Measurements from ENCODE around the gene PLA2G2E.

The PLA2G2E gene

GRCh38 chr1:19926296-19927129 lies 3.1 kb upstream of the PLA2G2E start:
- peak; percentile 26 for DNase-seq

DNA sequence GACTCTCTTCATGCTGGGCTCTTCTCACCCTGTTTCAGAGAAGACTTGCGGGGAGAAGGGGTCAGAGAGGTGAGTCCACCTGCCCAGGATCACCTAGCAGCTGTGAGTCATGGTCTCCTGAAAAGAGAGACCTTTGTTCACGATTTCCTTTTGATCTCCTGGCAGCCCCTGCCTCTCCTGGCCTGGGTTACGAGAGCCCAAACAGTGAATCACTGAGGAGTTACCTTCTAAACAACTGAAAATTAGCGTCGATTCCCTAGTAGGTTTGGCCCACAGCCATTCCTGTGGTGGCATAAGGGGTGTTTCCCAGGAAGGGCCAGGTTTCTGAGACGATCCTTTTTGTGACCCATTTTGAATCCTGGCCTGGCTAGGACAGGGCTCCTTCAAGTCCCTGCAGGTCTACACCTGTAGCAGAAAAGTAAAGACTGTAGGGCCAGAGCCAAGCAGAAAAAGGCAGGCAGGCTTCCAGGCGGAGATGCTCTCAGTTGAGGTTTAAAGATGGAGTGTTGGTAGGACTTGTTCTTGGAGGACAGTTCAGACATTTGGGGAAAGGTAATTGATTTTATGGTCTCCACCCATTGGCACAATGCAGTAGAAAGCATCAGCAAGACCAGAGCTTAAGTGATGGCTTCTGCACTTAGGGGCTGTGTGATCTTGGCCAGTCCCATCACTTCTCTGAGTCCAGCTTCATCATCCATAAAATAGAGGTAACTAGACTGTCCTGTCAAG lies 2.1 kb upstream of the PLA2G2E start:
- DNase-seq = no peak

GRCh38 chr1:19923953-19924346 lies 533 bp upstream of the PLA2G2E start:
- no peak for DNase-seq

DNA sequence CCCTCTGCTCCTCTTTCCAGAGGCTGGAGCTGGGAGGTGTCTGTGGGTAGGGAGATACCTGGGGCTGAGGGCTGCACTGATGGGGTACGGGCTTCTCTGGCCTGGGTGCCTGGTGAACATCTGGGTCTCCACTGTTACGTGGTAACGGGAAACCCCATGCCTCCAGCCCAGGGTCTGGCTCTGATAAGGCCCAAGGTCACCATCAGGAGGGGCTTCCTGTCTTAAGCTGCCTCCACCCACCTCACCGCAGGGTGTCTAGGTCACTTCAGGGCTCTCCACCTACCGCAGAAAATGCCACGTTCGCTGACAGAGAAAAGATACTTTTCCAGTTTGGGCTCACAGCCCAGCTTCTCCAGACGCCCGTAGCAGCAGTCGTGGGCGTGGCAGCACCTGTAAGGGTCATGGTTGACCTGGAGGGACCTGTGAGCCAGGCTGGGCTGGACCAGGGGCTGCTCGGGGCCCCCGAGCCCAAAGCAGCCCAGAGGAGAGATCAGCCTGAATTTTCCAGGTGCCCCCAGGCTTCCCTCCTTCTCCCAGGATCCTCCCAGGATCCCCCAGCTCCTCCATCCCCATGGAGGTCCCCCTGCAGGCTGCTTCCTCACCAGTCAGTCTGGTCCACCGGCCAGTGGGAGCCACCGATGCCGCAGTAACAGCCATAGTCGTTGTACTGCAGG lies 1.3 kb downstream of the PLA2G2E start:
- no peak for DNase-seq

- no peak for DNase-seq
Measured at GRCh38 chr1:19921310-19921709, 2.1 kb downstream of the PLA2G2E start.

DNA sequence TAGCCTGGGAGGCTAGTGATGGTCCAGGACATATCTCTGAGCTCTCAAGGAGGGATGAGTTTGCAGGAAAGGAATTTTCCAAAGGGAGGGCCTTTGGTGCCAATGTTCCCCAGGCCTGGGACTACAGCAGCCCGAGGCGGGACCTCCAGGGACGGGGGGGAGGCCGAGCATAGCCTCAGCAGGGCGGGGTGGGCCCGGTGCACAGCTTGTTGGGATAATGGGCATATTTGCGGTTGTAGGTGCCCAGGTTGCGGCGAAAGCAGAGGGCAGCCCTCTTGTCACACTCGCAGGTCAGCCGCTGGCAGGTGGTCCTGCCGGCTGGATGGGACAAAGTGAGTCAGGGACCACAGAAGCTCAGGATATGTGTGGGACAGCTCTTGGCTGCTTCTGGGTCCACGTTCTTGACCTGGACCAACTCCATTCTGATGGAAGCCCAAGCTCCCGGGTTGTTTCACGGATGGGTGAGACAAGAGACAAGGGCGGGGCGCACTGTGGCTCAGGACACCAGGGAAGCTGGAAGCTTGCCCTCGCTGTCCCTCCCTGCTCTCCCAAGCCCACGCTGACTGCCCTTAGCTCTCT lies 3.2 kb downstream of the PLA2G2E start:
- no peak for DNase-seq

- DNase-seq = peak; percentile 57
Measured at GRCh38 chr1:19918057-19918456, 5.4 kb downstream of the PLA2G2E start.

DNA sequence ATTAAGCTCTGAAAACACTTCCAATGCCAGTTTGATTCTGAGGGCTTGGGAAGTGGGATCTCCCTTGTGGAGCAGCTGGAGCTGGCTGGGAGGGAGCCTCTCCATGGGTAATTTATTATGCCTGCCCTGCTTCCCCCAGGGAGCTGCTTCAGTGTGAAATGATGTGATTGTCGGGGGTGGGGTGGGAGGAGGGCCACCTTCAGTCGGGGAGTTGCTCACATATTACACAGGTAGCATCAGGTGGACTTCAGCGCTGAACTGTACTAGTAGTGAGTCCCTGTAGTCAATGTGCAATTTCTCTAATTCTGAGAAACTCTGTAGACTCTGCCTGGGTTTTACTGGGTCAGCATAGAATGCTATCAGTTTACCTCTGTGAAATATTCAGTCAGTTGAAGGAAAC lies 12.8 kb downstream of the PLA2G2E start:
- no peak for DNase-seq

- no peak for DNase-seq
Measured at GRCh38 chr1:19909971-19910370, 13.4 kb downstream of the PLA2G2E start.

DNA sequence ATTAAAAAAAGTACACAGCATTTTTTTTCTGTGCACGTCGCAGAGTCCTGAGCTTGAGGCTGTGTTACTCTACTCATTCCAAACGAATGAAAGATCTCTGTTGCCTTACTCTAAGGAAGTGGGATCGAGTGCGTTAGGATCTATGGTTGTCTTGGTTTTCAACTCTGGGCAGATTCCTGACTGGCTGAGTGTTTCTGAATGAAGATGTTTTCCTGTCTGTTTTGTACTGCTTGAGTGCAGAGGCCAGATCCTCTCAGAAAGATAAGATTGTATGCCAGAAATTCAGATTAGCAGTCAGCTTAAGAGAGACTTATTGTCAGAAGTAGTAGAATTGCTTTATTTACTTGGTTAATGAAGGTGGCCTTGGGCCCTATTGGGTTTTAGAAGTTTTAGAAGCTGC lies 14.0 kb downstream of the PLA2G2E start:
- DNase-seq = no peak

DNA sequence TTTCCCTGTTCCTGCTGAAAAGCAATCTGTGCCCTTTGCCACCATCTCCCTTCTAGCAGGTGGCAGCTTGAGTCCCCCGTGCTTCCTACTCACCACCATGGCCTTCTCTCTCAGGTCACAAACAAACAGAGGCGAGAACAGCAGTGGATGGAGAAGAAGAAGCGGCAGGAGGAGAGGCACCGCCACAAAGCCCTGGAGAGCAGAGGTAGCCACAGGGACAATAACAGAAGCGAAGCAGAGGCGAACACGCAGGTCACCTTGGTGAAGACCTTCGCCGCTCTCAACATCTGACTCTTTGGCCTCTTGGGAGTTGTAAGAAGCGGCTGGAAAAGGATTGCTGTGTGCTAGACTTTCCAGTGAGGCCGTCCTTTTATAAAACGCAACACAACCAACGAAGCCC lies 16.0 kb downstream of the PLA2G2E start:
- no peak for DNase-seq

DNA sequence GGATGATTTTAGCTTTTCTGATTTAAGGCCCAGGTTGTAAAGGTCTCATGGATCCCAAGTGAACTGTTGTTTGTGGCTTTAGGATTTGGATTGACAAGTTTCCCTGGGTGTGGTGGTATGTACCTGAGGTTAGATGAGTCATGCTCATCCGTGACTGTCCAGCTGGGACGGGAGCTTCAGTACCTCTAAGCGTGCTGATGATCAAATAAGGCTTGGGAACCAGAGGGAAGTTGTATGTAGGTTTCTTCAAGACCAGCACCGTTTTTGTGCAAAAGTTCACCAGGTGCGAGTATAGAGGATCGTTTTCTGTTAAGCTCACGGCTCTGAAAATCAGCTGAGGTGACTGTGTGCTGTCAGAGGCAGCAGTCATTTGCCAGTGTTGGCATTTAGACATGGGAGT lies 19.8 kb downstream of the PLA2G2E start:
- no peak for DNase-seq

DNA sequence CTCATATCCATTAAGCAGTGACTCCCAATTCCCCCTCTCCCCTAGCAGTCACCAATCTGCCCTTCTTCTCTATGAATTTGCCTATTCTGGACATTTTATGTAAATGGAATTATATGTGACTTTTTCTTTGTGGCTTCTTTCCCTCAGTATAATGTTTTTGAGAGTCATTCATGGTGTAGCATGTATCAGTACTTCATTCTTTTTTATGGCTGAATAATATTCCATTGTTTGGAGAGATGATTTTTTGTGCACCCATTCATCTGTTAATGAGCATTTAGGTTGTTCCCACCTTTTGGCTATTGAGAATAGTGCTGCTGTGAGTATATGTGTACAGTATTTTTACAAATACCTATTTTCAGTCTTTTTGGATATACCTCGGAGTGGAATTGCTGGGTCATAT lies 21.8 kb downstream of the PLA2G2E start:
- DNase-seq = no peak

GRCh38 chr1:19894218-19894617 lies 29.2 kb downstream of the PLA2G2E start:
- no peak for DNase-seq

GRCh38 chr1:19893687-19894086 lies 29.7 kb downstream of the PLA2G2E start:
- DNase-seq = no peak

DNA sequence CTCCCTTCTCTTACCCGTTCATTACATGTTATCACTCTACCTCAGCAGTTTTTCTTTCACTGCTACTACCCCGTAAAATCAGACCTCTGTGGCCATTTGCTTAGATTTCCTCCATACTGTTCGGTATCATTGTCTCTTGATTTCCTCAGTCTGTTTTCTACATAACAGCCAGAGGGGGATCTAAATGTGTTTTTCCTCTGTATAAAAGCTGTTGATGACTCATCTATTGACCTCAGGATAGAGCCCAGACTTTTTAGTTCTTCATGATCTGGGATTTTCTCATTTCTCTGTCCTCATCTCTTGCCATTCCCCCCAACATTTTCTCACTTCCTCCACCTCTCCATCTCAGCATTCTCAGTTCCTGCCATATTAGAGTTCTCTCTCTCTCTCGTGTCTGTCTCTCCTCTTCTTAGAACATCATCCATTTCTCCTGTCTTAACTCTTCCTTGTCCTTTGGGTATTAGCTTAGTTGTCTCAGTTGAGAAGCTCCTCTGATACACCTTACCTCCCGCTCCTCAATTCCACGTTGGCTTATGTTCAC lies 30.7 kb downstream of the PLA2G2E start:
- no peak for DNase-seq

- no peak for DNase-seq
Measured at GRCh38 chr1:19892129-19892528, 31.3 kb downstream of the PLA2G2E start.

- no peak for DNase-seq
Measured at GRCh38 chr1:19889656-19890055, 33.8 kb downstream of the PLA2G2E start.

DNA sequence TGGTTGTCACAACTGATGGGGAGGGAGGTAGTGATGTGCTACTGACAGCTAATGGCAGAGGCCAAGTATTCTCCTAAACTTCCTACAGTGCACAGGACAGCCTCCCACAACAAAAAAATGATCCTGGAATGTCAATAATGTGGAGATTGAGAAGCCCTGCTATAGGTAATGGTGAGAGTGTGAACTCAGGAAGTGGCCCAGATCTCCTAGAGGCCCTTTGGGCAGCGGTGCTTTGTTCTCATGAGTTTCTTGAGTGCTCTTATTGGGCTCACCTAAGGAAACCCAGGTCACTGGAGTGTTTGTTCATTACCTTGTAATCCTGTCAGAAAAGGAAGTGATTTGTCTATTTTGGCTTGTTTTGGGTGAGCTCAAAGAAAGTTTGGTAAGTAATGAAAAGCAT lies 35.3 kb downstream of the PLA2G2E start:
- no peak for DNase-seq

DNA sequence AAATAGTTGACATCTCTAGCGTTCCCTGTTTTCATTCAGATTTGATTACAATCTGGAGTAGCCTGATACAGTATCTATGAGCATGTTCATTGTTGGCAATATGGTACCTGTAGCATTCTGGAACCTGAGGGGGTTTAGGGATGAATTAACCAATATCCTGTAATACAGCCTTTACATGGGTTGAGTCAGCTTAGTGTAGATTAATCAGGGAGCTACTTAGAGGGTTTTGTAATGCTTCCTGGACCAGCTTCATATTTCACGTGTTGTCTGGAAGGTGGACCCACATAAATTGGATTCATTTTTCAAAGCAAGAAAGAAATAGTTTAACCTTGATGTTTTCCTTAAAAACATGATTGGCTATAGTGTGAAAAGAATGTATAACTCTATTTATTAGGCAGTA lies 37.6 kb downstream of the PLA2G2E start:
- DNase-seq = no peak

DNA sequence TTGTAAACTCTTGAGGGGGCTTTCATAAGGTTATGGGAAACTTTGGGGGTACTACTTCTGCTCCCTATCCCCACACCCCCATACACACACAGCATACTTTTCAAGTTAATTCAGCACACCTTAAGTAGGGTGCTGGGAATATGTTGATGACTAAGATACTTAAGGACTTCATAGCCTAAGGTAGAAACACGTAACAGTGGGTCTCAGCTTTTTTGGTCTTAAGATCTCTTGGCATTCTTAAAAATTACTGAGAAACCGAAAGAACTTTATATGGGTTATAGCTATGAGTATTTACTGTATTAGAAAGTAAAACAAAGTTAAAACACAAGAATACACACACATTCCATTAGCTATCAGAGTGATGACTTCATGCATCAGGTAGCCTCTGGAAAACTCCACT lies 39.1 kb downstream of the PLA2G2E start:
- no peak for DNase-seq

- DNase-seq = peak; percentile 94
Measured at GRCh38 chr1:19882111-19883071, 41.0 kb downstream of the PLA2G2E start, which contains the start of gene OTUD3. Gene OTUD3, plus strand, starts transcription at chr1:19882395. Its CDS starts 119 bp downstream, at chr1:19882514.
